ENCODE results near the gene ALX3.
"Not testable (repeated sequence)": the region's sequence is repeated elsewhere in the genome, so short reads cannot be mapped to it uniquely, and the experiment has no call there.

ALX3 gene

DNA sequence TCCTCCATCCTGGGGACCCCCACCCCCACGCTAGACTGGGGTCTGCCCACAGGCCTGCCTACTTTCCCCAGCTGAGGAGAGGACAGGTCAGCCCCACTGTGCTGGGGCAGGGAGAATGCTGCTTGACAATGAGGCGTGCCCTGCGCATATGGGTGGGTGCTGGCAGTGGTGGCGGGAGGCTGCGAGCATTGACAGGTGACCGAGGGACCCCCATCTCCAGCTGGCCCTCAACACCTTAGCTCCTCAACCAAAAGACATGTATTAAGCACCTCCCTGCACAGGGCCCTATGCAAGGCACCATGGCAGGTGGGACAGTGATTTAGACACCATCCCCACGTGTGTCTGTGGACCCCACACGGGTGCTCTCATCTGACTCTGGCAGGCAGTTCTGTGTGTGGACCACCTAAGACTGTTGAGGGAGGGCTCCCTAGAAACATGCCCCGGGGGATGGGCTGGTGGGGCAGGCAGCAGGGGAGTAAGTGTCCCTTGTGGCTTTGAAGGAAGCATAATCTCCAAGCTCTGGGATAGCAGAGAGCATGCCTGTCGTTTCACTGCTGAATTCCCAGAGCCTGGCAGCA, 18.4 kb upstream of the ALX3 start:
- DNase-seq = no peak

GRCh38 chr1:110087812-110088738, 17.6 kb upstream of the ALX3 start:
- DNase-seq = peak; percentile 39

GRCh38 chr1:110086961-110087360, 16.5 kb upstream of the ALX3 start:
- DNase-seq = no peak

DNA sequence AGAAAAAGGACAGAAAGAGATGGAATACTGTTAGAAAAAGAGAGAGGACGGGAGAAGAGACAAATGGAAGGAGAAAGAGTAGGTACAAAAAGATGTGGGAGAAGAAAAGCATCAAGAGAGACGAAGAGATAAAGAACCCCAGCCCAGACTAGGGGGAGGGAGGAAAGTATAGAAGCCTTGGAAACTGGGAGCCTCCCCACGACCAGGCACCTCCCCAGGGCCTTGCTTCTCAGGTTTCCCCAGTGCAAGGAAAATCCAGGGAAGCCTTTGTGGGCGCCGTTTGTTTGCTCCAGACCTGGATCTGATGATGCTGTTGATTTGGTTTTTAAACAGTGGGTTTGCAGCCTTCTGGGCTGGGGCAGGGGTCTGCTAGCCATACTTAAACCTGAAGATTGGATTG, 15.2 kb upstream of the ALX3 start:
- DNase-seq = no peak

GRCh38 chr1:110084227-110085078, 14.0 kb upstream of the ALX3 start:
- no peak for DNase-seq

- DNase-seq = no peak
These were observed 13.4 kb upstream of the ALX3 start for GRCh38 chr1:110083866-110084226.

DNA sequence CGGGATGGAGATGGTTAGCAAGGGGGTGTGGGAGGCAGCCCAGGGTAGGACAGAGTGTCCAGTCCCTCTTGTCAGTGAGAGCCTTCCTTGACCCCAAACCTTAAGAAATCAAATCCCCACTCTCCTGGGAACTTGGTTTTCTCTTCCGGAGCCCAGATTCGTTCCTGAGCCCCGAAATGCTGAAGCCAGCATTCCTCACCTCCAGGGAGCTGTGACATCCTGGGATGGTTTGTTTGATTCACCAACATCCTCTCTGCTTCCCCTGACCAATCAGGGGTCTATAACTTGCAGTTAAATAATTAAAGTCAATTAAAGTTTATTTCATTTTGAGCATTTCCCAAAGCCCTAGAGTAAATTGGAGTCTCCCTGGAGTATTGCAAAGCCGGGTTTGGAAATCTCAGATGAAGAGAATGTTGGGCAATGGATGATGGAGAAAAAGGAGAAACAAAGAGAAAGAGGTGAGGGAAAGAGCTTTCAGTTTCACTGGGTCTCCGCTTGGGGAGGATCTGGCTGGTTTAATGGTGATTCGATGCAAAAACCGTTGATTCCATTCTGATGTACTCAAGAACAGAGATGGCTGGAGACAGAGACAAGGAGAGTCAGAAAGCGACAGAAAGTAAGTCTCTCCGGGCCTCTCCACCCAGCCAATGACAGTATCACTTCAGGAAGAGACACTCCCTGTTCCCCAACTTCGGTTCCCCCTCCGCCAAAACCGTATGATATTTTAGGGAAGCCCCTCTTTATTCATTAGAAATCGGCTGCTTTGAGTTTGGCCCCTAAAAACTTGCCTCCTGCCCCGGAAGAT, 12.8 kb upstream of the ALX3 start:
- DNase-seq = no peak

- no peak for DNase-seq
These were observed 12.0 kb upstream of the ALX3 start for GRCh38 chr1:110082477-110082876.

- DNase-seq = no peak
These were observed 10.6 kb upstream of the ALX3 start for GRCh38 chr1:110081061-110081460.

GRCh38 chr1:110079995-110080394, 9.5 kb upstream of the ALX3 start:
- DNase-seq = not testable (repeated sequence)

DNA sequence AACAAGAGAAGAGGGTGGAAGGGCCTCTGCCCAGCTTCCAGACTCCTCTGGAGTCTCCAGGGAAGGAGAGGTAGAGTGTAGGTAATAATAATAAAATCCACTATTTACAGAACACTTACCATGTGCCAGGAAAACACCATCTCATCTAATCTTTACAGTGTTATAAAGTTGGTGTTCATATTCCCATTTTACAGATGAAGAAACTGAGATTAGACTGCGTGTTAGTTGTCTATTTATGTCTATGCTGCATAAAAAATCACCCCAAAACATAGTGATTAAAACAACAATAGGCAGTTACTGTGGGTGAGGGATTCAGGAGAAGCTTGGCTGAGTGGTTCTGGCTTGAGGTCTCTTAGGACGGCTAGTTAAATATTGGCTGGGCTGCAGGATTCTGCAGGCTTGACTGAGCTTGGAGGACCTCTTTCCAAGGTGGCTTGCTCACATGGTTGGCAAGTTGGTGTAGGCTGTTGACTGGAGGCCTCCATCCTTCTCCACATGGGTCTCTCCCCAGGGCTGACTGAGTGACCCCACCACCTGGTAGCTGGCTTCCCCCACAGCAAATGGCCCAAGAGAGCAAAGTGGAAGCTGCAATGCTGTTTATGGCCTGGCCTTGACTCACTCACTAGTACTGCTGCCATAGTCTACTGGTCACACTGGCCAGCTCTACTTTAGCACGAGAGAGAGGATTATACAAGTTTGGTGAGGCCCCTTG, 6.5 kb upstream of the ALX3 start:
- no peak for DNase-seq

- no peak for DNase-seq
These were observed 3.7 kb upstream of the ALX3 start for GRCh38 chr1:110074166-110074565.

DNA sequence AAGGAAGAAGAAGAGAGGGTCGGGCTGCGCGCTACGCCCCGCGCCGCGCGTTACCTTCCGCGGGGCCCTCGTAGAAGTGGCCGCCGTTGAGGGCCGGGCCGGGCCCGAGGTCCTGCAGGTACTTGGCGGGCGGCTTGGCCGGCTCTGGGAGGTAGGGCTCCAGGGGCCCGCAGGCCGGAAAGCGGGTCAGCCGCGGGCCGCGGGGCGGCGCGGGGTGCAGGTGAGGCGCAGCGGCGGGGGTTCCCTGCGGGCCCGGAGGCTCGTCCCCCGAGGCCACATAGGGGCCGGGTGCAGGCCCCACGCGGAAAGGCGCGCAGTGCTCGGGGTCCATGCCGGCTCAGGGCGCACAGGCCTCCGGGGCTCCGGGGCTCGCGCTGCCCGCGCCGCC, 196 bp downstream of the ALX3 start:
- no peak for DNase-seq

DNA sequence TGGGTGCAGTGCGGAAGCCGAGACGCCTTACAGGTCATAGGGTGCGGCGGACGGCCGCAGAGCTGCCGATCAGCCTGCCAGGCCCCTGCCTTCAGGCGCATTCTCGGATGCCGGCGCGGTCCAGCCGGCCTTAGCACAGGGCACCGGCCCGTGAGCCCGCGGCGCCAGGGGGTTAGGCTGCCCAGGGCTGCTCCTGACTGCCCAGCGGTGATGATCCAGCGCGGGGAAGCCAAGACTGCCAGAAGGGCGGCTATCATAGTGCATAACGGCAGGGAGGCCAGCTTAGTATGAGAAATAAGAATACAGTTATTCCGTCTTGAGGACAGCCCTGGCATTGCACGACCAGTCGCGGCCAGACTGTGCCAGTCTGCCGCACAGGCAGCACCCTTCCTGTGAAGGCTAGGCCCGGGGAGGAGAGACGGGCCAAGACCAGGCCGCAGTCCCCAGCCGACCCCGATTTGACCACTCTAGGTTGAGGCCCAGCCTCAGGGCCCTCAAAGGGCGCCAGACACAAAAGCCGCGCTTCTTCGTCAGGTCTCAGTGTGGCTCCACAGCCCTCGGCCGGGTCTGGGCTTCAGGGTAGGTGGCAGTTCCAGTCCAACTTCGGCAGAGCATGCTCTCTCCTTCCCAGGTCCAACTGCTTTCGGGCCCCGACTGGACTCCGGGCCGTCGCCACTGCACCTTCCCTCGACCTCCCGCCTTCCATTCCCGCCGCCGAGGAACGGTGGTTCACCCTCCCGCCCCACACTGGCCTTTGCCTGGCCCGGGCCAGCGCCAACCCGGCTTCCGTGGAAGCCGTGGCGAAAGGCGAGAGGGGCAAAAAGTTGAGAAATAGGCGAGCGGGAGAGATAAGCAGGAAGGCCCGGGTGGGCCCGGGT, 829 bp downstream of the ALX3 start:
- no peak for DNase-seq

DNA sequence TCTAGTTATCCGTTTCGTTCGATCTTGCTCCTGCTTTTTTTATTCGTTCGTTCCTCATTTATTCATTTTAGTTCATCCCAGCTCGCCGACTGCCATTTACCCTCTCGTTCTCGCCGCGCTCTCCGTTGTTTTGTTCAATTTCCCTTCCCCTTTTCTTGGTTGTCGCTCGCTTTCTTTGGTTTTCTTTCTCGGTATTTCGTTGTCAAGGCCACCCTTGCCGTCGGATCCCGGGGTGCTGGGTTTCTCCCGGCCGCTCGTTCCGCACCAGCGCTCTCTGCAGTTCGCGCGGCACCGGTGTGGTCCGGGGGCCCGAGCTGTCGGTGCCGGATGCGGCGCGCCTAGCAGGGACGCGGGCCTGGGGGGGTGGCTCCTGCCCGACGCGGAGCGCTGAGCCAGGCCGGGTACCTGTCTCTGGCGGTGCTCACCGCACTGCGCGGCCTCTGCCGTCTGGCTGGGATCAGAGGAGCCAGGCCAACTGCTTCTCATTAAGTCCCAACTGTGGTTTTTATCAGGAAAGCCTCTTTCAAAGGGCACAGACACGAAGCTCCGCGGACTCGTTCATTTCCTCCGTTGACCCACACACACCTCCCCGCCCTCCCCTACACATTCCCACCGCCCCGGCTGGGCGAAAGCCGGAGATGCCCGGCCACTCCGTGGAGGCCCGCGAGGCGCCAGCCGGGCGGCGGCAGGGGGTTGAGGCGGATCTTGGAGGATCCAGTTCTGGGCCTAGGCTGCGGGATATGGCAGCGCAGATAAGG, 1.6 kb downstream of the ALX3 start:
- peak; percentile 15 for DNase-seq

DNA sequence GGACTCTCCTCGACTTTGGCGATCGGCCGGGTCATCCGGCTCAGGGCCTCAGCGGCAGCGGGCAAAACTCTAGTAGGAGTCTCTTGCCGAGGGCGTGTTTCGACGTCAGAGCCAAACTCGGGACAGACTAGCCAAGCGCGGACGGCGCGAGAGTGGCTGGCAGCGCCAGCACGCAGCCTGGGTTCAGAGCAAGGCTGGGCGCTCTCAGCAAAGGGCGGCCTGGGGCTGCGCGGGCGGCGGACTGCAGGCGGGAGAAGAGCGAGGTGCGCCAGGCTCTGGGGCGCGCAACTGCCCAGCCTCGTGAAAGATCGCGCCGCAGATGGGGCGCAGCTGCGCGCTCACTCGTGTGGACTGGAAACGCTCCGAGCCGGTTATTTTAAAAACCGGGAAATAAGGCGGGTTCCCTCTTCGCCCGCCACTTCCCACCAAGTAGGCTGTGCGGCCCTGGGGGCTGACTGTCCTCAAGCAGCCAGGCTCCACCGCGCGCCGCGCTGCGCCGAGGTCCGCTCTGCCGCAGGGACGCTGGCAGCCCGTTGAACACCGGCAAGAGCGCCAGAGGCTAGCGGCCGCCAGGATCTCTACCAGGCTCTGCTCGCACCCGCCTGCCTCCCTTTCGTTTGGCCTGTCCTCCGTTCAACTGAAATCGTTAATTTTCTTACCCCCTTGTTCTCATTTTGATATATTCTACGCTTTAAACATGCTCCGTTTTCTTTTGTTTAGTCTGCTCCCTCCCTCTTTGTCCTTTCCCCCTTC, 2.4 kb downstream of the ALX3 start:
- DNase-seq = no peak

GRCh38 chr1:110067479-110067892, 3.0 kb downstream of the ALX3 start:
- DNase-seq = no peak

GRCh38 chr1:110065841-110066240, 4.6 kb downstream of the ALX3 start:
- no peak for DNase-seq

DNA sequence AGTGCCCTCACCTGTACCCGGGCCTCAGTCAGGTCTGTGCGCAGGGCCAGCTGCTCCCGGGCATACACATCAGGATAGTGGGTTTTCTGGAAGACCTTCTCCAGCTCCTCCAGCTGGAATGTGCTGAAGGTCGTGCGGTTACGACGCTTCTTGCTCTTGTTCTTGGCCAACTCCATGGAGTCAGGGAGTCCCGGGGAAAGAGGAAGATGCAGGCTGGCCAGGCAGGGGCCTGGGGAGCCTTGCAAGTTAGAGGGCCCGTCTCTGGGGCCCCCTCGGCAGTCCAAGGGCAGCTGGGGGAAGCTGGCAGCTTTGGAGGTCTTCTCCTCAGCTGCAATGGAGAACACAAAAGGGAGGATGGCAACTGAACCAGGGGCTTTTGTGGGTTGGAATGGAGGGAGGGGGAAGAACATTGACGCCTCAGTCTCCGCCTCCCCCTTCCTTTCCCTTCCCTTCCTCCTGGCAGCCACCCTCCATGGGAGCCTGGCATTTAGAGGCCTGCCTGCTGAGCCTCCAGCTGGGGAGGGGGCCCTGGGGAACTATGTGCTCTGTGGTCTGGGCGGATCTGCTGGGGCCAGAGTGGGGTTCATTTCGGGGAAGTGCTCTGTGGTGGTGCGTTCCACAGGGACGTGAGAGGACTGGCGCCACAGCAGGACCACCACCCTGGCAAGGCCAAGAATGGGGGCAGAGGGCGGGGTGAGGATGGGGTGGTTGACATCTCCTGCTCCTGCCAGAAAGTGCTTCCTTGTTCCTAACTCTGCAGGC, 5.7 kb downstream of the ALX3 start:
- no peak for DNase-seq
